NT2/D1 (cell line): ENCODE results near the gene TSPEAR.

ENCODE experiments used
- SUZ12 ChIP-seq: IDR thresholded peaks from 2 replicates; pipeline ENCODE4 v1.6.1; 2011; ENCODE audit not compliant: insufficient read length, insufficient read depth; ENCODE audit errors: extremely low read depth
- YY1 ChIP-seq: IDR thresholded peaks from 2 replicates; pipeline ENCODE4 v1.6.1; 2011; ENCODE audit not compliant: insufficient read length, insufficient read depth
- ZNF274 ChIP-seq: IDR thresholded peaks from 2 replicates; pipeline ENCODE4 v1.6.1; 2011; ENCODE audit warnings: mild to moderate bottlenecking, low read depth, low read length

GRCh38 chr21:44548922-44549321 lies 162.4 kb downstream of the TSPEAR start:
- TF ChIP-seq YY1 (no peak), ZNF274 (no peak), SUZ12 (no peak)
